TTC549 (cell line): Measurements from ENCODE around the gene LPCAT2.

Source experiments
- FAIRE-seq: peaks from 2 replicates; lab custom pipeline; 2012; peaks lifted over from hg19 to GRCh38; lab: Jason Lieb, UNC

The LPCAT2 gene

GRCh38 chr16:55508941-55509931, at the start of gene LPCAT2:
LPCAT2 (plus strand) TSS chr16:55509072; CDS start chr16:55509182, 110 bp downstream.
- FAIRE-seq: no peak

- FAIRE-seq: no peak
Observed at GRCh38 chr16:55462241-55462640, 46.6 kb upstream of the LPCAT2 start.

DNA sequence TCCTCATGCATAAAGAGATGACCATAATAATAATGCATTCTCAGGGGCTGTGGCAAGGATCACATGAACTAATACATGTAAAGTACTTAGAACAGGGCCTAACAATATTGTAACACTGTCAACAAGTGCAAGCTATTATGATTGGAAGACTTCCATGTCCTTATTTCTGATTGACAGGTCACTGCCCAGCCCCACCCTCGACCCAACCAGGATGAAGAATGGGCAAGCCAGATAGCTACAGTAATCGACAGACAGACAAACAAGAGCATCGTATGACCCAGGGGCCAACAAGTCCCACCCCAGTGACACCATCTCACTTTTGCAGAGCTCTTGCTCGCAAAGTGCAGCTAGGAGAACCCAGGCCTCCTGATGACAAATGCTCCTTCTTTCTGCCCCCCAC, 44.5 kb upstream of the LPCAT2 start:
- no peak for FAIRE-seq

DNA sequence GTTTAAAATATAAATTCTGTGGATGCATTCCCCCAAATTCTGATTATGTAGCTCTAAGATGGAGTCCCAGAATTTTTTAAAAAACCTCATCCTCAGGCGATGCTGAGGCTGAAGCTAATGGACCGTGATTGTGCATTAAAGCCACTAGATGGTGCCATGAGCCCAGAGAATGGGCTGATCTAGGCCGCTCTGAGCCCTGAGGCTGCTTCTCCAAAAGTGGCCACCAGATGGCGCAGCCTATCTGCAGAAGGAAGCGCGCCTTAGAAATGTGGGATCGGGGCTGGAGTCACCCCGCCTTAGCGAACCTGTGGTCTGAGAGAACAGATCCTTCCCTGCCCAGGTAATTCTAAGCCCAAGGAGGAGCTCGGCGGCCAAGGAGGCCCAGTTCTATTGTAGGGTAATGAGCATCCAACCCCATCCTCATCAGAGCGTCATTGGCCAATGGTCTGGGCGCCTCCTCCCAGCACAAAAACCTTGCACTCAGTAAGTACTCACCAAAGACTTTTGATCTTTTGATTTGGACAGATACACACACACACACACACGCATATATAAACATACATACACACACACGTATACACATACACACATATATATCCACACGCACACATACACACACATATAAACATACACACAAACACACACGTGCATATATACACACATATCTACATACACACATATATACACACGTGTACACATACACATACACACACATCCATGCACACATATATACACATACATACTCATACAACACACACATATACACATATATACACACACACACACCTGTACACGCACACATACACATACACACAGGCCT, 43.6 kb upstream of the LPCAT2 start:
- FAIRE-seq: peak; percentile 73

DNA sequence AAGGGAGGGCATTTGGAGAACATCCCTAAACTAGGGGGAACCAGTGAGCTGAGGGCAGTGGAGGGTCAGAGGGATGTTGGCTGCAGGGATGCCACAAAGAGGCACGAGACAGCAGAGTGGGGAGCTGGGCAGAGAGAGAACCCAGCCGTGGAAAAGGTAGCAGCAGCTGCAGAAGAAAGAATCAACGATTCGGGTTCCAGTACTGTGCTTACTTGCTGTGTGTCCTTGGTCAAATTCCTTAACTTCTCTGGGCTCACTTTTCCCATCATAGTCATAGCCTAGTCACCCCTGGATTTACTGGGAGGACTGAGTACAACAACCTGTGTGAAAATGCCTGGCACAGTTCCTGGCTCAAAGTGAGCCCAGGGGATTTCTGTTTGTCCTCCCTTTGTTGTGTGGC, 42.7 kb upstream of the LPCAT2 start:
- FAIRE-seq: no peak

DNA sequence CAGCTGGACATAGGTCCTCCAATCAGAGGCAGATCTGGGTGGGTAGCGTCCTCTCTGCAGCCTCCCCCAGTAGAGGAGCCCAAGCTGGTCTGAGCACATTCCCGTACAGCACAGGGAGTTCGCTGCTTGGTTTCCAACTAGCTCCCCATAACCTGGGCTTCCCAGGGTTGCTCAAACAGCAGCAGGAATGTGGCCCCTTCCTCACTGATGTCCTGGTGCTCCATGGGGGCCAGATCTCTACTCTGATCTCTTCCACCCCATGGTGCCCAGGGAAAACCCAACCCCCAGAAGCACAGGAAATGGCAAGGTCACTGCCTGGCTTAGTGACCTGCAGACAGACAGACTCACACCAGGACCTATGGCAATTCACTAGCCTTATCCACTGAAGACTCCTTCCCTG, 41.0 kb upstream of the LPCAT2 start:
- no peak for FAIRE-seq

DNA sequence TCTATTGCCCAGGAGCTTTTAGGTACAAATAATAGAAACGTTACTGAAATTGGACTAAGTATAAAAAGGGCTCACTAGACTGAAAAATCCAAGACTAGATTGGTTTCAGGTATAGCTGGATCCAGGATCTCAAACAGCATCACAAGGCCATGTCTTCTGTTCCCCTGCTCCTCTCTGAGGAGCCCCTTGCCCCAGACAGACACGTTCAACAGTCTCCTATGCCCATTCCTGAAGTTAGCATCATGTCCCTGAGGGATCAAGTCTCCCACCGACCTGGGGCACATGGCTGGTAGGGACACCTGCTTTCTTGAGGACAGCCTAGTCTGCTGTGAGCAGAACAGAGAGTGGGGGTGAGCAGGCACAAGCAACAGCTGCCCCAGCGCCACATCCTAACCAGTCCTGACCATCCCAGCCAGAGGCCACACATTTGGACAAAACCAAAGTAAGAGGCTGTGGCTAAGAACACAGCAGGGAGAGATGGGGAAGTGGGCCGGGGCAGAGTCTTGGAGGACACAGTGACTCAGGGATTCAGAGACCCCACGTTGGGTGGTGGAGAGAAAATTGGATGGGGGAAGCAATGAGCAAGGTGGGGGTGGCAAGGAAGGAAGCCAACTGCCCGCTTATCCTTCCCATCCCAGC, 40.4 kb upstream of the LPCAT2 start:
- no peak for FAIRE-seq

- no peak for FAIRE-seq
Observed at GRCh38 chr16:55469821-55470532, 38.9 kb upstream of the LPCAT2 start.

DNA sequence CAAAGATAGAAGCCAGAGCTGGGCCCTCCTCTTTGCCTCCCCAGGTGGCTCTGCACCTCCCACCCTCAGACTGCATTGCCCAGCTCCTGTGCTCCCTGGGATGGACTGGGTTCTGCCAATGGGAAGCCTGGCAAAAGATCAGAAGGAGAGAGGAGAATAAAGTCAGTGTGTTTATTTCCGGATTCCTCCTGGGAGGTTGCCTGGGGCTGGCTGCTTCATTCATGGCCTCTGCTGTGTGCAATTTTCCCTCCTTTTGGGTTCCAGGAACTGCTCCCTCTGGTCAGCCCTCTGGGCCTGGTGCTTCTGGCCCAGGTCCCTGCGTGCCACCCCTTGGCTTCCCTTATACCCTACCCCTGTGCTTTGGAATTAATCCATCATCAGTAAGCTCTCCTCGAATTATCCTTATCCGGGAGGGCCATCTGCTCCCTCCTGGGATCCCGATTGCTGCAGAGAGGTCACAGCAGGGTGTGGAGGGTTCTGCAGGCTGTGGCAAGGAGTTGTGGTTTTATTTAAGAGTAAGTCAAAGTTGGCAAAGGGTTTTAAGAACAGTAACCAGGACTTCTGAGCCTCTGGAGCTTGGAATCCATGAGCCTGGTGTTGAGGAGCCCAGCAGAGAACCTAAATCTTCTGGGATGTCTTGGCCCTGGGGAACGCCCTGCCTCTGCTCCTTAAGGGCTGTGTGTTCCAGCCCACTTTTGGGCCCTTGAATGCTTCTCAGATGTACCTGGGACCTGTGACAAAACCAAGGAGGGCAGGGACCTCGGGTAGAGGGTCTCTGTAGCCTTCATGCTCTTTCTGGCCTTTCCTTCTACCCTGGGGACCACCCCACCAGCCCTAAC, 38.1 kb upstream of the LPCAT2 start:
- no peak for FAIRE-seq

- no peak for FAIRE-seq
Observed at GRCh38 chr16:55471448-55472097, 37.3 kb upstream of the LPCAT2 start.

- FAIRE-seq: no peak
Observed at GRCh38 chr16:55473587-55473986, 35.3 kb upstream of the LPCAT2 start.

DNA sequence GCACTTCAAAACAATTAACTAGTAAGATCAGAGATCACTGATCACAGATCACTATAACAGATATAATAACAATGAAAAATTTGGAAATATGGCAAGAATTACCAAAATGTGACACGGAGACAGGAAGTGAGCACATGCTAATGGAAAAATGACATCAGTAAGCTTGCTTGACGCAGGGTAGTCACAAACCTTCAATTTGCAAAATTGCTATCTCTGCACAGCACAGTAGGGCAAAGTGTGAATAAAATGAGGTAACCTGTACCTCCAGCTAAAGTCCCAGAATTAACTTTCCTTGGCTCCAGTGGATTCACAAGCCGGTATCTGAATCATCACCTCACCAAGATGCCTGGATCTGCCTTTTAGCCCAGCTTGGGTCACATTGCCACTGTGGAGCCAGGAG, 34.1 kb upstream of the LPCAT2 start:
- no peak for FAIRE-seq

DNA sequence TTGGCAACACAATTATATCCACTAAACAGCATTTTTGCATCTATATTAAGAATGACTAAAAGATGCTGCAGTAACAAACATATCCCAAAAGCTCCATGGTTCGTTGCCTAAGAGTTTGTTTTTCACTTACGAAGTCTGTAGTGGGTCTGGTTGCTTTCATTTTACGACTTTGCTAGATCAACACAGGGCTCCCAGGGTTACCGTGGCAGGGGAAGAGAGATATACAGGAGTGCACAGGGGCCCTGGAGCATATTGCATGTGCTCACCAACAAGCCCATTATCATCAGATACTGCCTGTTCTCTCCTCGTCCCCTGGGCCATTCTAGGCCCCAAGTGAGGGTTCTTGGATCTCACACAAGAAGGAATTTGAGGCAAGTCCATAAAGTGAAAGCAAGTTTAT, 33.0 kb upstream of the LPCAT2 start:
- FAIRE-seq: no peak

DNA sequence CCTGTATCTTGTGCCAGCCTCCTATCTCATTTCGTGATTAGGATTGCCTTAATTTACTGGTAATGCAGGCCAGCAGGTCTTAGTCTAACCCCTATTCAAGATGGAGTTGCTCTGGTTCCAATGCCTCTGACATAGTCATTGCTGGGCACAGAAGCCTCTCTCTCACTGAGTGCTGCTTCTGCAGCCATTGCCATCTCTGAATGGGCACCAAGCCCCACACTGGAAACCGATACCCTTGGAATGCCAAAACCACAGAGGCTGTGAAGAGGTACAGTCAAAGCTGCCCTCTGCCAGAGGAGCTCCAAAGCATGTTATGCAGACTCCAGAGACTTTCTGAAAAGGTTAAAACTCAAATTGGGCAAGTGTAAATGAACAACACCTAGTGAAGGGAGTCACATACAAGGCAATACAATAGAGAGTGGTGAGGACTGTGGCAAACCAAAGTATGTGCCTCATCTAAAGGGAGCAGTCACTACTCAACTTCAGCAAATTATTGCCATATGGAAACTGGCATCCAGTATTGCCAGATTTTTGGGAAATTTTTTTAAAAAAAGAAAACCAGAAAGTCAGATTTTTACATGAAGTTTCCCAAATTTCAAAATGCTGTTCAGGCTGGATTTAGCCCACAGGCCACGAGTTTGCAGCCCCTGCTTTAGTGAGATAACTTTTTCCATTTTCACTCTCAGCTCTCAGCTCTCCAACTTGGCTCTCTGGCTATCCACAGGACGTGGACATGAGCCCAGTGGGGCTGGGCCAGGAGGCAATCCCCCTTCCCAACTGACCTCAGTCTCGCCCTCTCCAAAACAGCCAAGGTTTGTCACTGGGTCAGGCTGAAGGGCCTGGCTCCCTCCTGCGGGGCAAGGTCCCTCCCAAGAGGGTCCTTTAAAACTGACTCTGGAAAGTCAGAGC, 32.0 kb upstream of the LPCAT2 start:
- no peak for FAIRE-seq

- no peak for FAIRE-seq
Observed at GRCh38 chr16:55477736-55478135, 31.1 kb upstream of the LPCAT2 start.

DNA sequence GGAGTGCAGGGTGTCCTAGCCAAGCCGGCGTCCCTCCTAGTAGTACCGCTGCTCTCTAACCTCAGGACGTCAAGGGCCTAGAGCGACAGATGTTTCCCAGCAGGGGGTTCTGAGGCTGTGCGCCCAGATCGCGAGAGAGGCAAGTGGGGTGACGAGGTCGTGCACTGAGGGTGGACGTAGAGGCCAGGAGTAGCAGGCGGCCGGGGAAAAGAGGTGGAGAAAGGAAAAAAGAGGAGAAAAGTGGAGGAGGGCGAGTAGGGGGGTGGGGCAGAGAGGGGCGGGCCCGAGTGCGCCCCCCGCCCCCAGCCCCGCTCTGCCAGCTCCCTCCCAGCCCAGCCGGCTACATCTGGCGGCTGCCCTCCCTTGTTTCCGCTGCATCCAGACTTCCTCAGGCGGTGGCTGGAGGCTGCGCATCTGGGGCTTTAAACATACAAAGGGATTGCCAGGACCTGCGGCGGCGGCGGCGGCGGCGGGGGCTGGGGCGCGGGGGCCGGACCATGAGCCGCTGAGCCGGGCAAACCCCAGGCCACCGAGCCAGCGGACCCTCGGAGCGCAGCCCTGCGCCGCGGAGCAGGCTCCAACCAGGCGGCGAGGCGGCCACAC, 29.9 kb upstream of the LPCAT2 start, which contains the start of gene MMP2:
MMP2 (plus strand) TSS at position 372 of the 603 bp plus-strand sequence. CDS start 282 bp downstream, outside the sequence.
- FAIRE-seq: no peak

DNA sequence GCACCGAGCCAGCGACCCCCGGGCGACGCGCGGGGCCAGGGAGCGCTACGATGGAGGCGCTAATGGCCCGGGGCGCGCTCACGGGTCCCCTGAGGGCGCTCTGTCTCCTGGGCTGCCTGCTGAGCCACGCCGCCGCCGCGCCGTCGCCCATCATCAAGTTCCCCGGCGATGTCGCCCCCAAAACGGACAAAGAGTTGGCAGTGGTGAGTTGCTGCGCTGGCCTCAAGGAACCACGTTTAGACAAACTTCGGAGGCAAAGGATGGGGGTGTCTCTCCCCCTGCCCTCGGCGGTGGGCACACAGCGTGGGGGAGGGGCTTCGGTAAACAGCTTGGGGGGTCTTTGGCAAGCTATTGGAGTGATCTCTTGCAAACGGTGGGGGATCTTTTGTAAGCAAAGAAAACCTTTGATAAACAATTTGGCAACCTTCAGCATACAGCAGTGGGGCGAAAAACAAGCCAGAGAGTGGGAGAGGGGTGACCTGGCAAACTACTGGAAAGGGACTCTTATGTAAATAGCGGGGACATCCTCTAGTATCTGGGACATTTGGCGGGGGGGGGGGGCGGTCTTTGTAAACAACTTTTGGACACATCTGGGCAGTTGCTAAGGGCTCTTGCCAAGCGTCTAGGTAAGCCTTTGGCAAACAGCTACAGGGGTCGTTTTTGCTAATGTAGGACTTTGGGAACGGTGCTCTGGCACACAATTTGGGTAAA, 29.3 kb upstream of the LPCAT2 start:
- FAIRE-seq: no peak

GRCh38 chr16:55480228-55480655, 28.6 kb upstream of the LPCAT2 start:
- FAIRE-seq: no peak
